ENCODE measurements around the gene SFI1.

The SFI1 gene

GRCh38 chr22:31612891-31613285, 116.6 kb downstream of the SFI1 start:
- Histone ChIP-seq H3K36me3 (ENCODE audit: insufficient read depth, low read length) (peaks cover 6% of the 10 kb centered on the region), H3K9ac (ENCODE audit: low read depth, low read length) (no peak overlapping the region), H3K27me3 (ENCODE audit: insufficient read depth, low read length) (no peaks in the 10 kb centered on the region), H3K4me1 (ENCODE audit: insufficient read depth, low read length) (no peaks in the 10 kb centered on the region), H3K4me3 (ENCODE audit: low read length) (no peak overlapping the region), H3K9me3 (ENCODE audit: insufficient read depth, low read depth, low read length) (no peaks in the 10 kb centered on the region), H3K27ac (ENCODE audit: low read depth, low read length) (no peak overlapping the region)
- 93% methylated on average over 12 of the region's 12 CpGs for WGBS

GRCh38 chr22:31613286-31613903, 117.1 kb downstream of the SFI1 start:
- WGBS, result 93% methylated on average over 23 of the region's 23 CpGs
- no peak overlapping the region for H3K9ac ChIP-seq (ENCODE audit: low read depth, low read length)
- H3K4me1 ChIP-seq (ENCODE audit: insufficient read depth, low read length), result no peaks in the 10 kb centered on the region
- H3K27ac ChIP-seq (ENCODE audit: low read depth, low read length), result no peak overlapping the region
- H3K4me3 ChIP-seq (ENCODE audit: low read length), result no peak overlapping the region
- no peaks in the 10 kb centered on the region for H3K9me3 ChIP-seq (ENCODE audit: insufficient read depth, low read depth, low read length)
- peaks cover 11% of the 10 kb centered on the region for H3K36me3 ChIP-seq (ENCODE audit: insufficient read depth, low read length)
- no peaks in the 10 kb centered on the region for H3K27me3 ChIP-seq (ENCODE audit: insufficient read depth, low read length)

DNA sequence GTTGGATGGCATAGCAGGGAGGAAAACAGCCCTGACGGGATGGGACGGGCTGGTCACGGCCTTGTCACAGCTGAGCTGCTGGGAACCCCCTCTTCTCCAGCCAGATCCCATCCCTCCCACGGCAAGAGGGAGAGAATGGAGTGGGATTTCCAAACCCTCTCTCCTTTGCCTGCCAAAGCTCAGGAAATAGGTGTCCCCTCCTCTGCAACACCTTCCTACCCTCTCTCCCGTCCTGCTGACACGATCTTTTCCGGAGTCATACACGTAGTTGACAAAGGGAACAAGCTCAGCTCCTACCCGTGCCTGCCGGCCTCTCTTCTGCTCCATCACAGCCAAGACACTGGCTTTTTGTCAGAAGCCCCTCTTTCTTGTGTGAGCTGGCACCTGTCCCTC, 117.6 kb downstream of the SFI1 start:
- Histone ChIP-seq H3K27ac (ENCODE audit: low read depth, low read length) (no peak overlapping the region), H3K4me1 (ENCODE audit: insufficient read depth, low read length) (no peaks in the 10 kb centered on the region), H3K4me3 (ENCODE audit: low read length) (no peak overlapping the region), H3K9me3 (ENCODE audit: insufficient read depth, low read depth, low read length) (no peaks in the 10 kb centered on the region), H3K36me3 (ENCODE audit: insufficient read depth, low read length) (peaks cover 16% of the 10 kb centered on the region), H3K27me3 (ENCODE audit: insufficient read depth, low read length) (no peaks in the 10 kb centered on the region), H3K9ac (ENCODE audit: low read depth, low read length) (no peak overlapping the region)
- WGBS, result 91% methylated on average over 10 of the region's 10 CpGs

DNA sequence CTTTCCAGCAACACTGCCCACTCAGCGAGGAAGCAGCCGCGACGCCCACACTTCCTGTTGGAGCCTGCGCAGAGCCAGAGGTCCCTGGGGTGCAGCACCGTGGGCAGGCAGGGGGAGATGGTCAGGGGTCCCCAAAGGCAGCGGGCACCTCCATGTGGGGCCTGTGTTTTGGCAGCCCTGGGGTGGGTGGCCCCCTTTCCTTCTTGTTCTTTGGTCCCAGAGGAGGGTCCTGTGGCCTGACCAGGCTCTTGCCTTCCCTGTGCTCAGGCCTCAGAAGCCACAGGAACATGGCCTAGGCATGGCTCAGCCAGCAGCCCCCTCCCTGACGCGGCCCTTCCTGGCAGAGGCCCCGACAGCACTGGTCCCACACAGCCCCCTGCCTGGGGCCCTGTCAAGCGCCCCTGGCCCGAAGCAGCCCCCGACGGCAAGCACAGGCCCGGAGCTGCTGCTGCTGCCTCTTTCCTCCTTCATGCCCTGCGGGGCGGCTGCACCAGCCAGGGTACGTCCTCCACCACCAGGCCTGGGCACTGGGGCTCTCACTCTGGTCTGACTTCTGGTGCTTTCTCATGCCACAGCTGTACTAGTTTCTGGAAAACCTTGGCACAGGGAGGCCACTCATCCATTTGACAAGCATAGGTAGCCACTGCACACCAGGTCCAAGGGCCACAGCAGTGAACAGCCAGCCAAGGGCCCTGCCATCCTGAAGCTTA, 118.6 kb downstream of the SFI1 start:
- Histone ChIP-seq H3K4me3 (ENCODE audit: low read length) (no peak overlapping the region), H3K4me1 (ENCODE audit: insufficient read depth, low read length) (no peaks in the 10 kb centered on the region), H3K36me3 (ENCODE audit: insufficient read depth, low read length) (peaks cover 26% of the 10 kb centered on the region), H3K27me3 (ENCODE audit: insufficient read depth, low read length) (no peaks in the 10 kb centered on the region), H3K9ac (ENCODE audit: low read depth, low read length) (no peak overlapping the region), H3K27ac (ENCODE audit: low read depth, low read length) (no peak overlapping the region), H3K9me3 (ENCODE audit: insufficient read depth, low read depth, low read length) (no peaks in the 10 kb centered on the region)
- 93% methylated on average over 18 of the region's 18 CpGs for WGBS

GRCh38 chr22:31615491-31615860, 119.1 kb downstream of the SFI1 start:
- Histone ChIP-seq H3K9ac (ENCODE audit: low read depth, low read length) (no peak overlapping the region), H3K9me3 (ENCODE audit: insufficient read depth, low read depth, low read length) (no peaks in the 10 kb centered on the region), H3K27me3 (ENCODE audit: insufficient read depth, low read length) (no peaks in the 10 kb centered on the region), H3K36me3 (ENCODE audit: insufficient read depth, low read length) (peaks cover 31% of the 10 kb centered on the region), H3K27ac (ENCODE audit: low read depth, low read length) (no peak overlapping the region), H3K4me1 (ENCODE audit: insufficient read depth, low read length) (no peaks in the 10 kb centered on the region), H3K4me3 (ENCODE audit: low read length) (no peak overlapping the region)
- 89% methylated on average over 4 of the region's 4 CpGs for WGBS

- H3K27me3 ChIP-seq (ENCODE audit: insufficient read depth, low read length), result no peaks in the 10 kb centered on the region
- H3K9ac ChIP-seq (ENCODE audit: low read depth, low read length), result no peak overlapping the region
- no peaks in the 10 kb centered on the region for H3K4me1 ChIP-seq (ENCODE audit: insufficient read depth, low read length)
- no peaks in the 10 kb centered on the region for H3K9me3 ChIP-seq (ENCODE audit: insufficient read depth, low read depth, low read length)
- H3K36me3 ChIP-seq (ENCODE audit: insufficient read depth, low read length), result peaks cover 36% of the 10 kb centered on the region
- H3K27ac ChIP-seq (ENCODE audit: low read depth, low read length), result no peak overlapping the region
- WGBS, result 88% methylated on average over 4 of the region's 4 CpGs
- no peak overlapping the region for H3K4me3 ChIP-seq (ENCODE audit: low read length)
Measured at GRCh38 chr22:31615940-31616314, 119.6 kb downstream of the SFI1 start.

- WGBS, result 96% methylated on average over 9 of the region's 9 CpGs
- Histone ChIP-seq H3K27ac (ENCODE audit: low read depth, low read length) (no peak overlapping the region), H3K4me1 (ENCODE audit: insufficient read depth, low read length) (no peaks in the 10 kb centered on the region), H3K9me3 (ENCODE audit: insufficient read depth, low read depth, low read length) (no peaks in the 10 kb centered on the region), H3K27me3 (ENCODE audit: insufficient read depth, low read length) (no peaks in the 10 kb centered on the region), H3K9ac (ENCODE audit: low read depth, low read length) (no peak overlapping the region; the same call in 1 of the 2 replicates), H3K36me3 (ENCODE audit: insufficient read depth, low read length) (peaks cover 41% of the 10 kb centered on the region), H3K4me3 (ENCODE audit: low read length) (no peak overlapping the region)
Measured at GRCh38 chr22:31616315-31616980, 120.1 kb downstream of the SFI1 start.

GRCh38 chr22:31618057-31618456, 121.7 kb downstream of the SFI1 start:
- no peaks in the 10 kb centered on the region for H3K4me1 ChIP-seq (ENCODE audit: insufficient read depth, low read length)
- H3K36me3 ChIP-seq (ENCODE audit: insufficient read depth, low read length), result peaks cover 45% of the 10 kb centered on the region

GRCh38 chr22:31618471-31619176, 122.3 kb downstream of the SFI1 start:
- peaks cover 45% of the 10 kb centered on the region for H3K36me3 ChIP-seq (ENCODE audit: insufficient read depth, low read length)
- no peaks in the 10 kb centered on the region for H3K4me1 ChIP-seq (ENCODE audit: insufficient read depth, low read length)
- 94% methylated on average over 5 of the region's 5 CpGs for WGBS
- H3K27ac ChIP-seq (ENCODE audit: low read depth, low read length), result no peak overlapping the region
- H3K4me3 ChIP-seq (ENCODE audit: low read length), result no peak overlapping the region
- no peaks in the 10 kb centered on the region for H3K27me3 ChIP-seq (ENCODE audit: insufficient read depth, low read length)
- no peak overlapping the region for H3K9ac ChIP-seq (ENCODE audit: low read depth, low read length)
- H3K9me3 ChIP-seq (ENCODE audit: insufficient read depth, low read depth, low read length), result no peaks in the 10 kb centered on the region

More at GRCh38 chr22:31618057-31618456, 121.7 kb downstream of the SFI1 start:
- 97% methylated on average over 17 of the region's 17 CpGs for WGBS
- Histone ChIP-seq H3K4me3 (ENCODE audit: low read length) (no peak overlapping the region), H3K27ac (ENCODE audit: low read depth, low read length) (no peak overlapping the region), H3K9ac (ENCODE audit: low read depth, low read length) (no peak overlapping the region), H3K9me3 (ENCODE audit: insufficient read depth, low read depth, low read length) (no peaks in the 10 kb centered on the region), H3K27me3 (ENCODE audit: insufficient read depth, low read length) (no peaks in the 10 kb centered on the region)

DNA sequence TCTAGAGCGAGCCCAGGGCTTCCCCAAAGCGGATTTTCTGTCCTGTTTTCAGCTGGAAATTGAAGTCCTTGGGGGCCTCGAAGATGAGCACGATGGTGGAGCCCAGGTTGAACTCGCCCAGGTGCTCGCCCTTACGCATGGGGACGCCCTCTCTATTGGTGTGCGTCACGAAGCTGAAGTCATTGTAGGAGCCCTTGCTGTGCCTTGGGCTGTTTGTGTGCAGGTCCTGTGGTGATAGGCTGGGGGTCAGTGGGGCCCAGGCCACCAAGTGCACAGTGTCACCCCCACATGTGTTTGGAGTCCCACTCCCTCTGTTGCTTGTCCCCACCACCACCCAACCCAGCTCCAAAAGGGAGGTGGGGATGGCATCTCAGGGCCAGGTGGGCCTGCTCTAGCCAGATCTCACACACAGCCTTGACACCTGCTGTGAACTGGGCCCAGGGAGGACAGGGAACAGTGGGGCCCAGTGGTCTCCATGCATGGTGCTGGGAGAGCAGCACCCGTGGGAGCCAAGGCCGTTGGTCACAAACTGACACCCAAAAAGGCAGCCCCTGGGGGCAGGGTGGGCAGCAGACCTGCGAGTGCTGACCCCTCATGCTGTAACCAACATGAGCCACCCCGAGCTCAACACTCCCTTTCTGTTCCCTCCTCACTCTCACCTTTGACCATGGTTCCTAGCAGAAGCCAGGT, 123.4 kb downstream of the SFI1 start:
- peaks cover 2% of the 10 kb centered on the region for H3K4me1 ChIP-seq (ENCODE audit: insufficient read depth, low read length)
- no peaks in the 10 kb centered on the region for H3K27me3 ChIP-seq (ENCODE audit: insufficient read depth, low read length)
- H3K4me3 ChIP-seq (ENCODE audit: low read length), result no peak overlapping the region
- peaks cover 45% of the 10 kb centered on the region for H3K36me3 ChIP-seq (ENCODE audit: insufficient read depth, low read length)
- no peaks in the 10 kb centered on the region for H3K9me3 ChIP-seq (ENCODE audit: insufficient read depth, low read depth, low read length)
- no peak overlapping the region for H3K27ac ChIP-seq (ENCODE audit: low read depth, low read length)
- H3K9ac ChIP-seq (ENCODE audit: low read depth, low read length), result no peak overlapping the region
- 92% methylated on average over 14 of the region's 14 CpGs for WGBS

Data from HUES64 (cell line).